Esophagus muscularis mucosa (tissue), 4 donors: ENCODE data around the gene RASGRF2.
"Not testable (repeated sequence)": the region's sequence is repeated elsewhere in the genome, so short reads cannot be mapped to it uniquely, and the experiment has no call there.

Experiments
- CTCF ChIP-seq, 3 experiments: fragments of 200-600 bp in 2 of 3; fragments of 450-650 bp in 1 of 3; sonication (generic) in 2 of 3; IDR thresholded peaks; one replicate each; pipeline ENCODE4 v1.5.1; 2017 to 2019; ENCODE audit warnings: antibody characterized with exemption in 3 of 3, mild to moderate bottlenecking in 2 of 3, moderate library complexity in 1 of 3
- EP300 ChIP-seq: sonication (generic); formaldehyde crosslinking; IDR thresholded peaks from one replicate; pipeline ENCODE4 v1.6.1; 2017; ENCODE audit warnings: antibody characterized with exemption
- POLR2A ChIP-seq: fragments of 450-650 bp; IDR thresholded peaks from one replicate; pipeline ENCODE4 v1.6.1; 2017; ENCODE audit warnings: antibody characterized with exemption, moderate library complexity, mild to moderate bottlenecking, low read depth
- POLR2AphosphoS5 ChIP-seq, 2 donors: sonication (generic); formaldehyde crosslinking; IDR thresholded peaks; one replicate each; pipeline ENCODE4 v1.6.1; 2017; ENCODE audit warnings: antibody characterized with exemption in 2 of 2

GRCh38 chr5:81018608-81019007 is 58.4 kb downstream of the RASGRF2 start:
- TF ChIP-seq POLR2AphosphoS5 (IDR thresholded peaks at IDR 0.05); EP300; POLR2A; CTCF (IDR thresholded peaks at IDR 0.05): not testable (repeated sequence)
